ENCODE data around the gene NXN.
"Not testable (repeated sequence)": the region's sequence is repeated elsewhere in the genome, so short reads cannot be mapped to it uniquely, and the experiment has no call there.

NXN gene

DNA sequence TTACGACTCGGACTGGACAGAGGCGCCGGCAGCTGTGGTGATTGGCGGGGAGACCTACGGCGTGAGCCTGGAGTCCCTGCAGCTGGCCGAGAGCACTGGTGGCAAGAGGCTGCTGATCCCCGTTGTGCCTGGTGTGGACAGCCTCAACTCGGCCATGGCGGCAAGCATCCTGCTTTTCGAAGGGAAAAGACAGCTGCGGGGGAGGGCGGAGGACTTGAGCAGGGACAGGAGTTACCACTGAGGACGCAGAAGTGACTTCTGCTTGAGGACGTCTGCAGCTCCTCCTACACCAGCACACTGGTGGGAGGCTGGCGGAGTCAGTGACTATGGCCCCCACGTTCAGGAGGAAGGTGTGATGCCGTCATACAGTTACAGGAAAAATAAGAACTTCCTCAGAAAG, 187.7 kb downstream of the NXN start:
- DNase-seq, result no peak

DNA sequence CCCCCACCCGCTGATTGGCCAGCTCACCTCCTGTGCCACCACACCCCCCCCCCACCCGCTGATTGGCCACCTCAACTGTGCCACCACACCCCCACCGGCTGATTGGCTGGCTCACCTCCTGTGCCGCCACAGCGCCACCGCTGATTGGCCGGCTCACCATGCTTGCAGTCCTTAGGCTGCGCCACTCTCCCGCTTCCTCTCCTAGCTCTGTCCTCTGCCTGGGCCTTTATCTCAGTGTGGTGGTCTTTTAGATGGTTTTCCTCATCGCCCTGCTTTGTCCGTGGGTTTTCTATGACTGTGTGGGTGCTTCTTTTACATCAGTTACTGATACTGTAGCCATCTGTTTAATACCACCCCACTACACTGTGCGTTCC, 188.7 kb downstream of the NXN start:
- DNase-seq, result not testable (repeated sequence)

DNA sequence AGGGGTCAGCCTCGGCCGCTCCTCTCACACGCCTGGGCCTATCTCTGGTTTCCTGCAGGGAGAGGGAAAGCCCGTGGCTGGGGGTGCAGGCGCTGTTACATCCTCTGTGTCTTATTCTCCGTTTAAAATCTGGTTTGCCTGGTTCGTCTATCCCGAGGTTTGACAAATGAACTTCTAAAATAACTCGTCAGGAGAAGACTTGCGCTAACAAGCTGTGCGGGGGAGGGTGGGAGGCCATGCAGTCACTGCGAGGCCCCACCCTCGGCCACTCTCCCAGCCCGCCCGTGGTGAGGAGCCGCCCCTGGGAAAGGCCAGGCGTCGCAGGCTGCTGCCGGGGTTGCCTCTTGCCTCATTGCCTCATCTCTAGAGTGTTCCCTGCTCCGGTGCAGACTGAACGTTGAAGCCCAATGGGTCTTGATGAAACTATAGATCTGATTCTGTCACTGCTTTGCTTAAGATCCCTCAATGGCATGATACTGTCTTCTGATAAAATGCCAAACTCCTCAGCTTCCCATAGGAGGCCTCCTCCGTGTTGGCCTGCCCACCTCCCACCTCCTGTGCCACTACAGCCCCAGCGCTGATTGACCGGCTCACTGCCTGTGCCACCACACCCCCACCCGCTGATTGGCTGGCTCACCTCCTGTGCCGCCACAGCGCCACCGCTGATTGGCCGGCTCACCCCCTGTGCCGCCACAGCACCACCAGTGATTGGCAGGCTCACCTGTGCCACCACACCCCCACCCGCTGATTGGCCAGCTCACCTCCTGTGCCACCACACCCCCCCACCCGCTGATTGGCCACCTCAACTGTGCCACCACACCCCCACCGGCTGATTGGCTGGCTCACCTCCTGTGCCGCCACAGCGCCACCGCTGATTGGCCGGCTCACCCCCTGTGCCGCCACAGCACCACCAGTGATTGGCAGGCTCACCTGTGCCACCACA, 189.4 kb downstream of the NXN start:
- DNase-seq, result not testable (repeated sequence)

DNA sequence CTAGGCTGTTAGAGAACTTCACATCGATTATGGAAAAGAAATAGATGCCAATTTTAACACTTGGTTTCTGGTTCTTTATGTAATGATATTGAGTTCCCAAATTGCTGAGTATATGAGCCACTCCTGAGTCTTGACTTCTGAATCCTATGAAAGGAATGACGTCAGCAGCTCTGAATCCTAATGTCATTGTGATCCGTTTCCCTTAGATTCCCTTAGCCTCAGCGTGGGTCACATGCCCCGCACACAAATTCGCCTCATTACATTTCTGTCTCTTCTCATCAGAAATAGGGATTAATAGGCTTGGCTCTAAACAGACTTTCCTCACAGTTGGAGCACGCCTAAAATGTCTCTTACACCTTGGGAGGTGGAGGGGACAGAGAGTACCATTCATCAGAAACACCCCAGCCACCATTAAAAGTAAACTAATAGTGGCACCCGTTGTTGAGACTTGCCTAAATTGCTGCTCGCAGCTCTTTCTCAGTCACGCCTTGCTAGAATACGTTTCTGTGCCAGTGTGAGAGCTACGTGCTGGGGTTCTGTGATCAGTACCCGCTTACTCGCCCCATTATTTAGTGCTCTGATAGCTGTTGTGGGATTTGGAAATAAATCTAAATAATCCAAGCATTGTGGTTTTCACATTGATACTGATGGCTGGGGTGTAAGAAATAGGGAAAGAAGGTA, 190.3 kb downstream of the NXN start:
- DNase-seq, result no peak

DNA sequence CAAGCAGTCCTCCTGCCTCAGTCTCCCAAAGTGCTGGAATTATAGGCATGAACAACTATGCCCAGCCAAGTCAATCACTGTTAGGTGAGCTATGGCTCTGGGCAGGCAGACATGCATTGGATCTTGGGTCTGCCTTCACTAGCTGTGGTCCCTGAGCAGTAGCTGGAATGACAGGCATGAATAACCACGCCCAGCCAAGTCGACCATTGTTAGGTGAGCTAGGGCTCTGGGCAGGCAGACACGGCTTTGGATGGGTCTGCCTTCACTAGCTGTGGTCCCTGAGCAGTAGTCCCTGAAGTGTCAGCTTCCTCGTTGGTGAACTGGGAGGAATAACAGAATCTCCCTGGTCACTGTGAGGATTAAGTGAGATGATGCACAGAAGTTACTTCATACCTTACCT, 191.0 kb downstream of the NXN start:
- no peak for DNase-seq

DNA sequence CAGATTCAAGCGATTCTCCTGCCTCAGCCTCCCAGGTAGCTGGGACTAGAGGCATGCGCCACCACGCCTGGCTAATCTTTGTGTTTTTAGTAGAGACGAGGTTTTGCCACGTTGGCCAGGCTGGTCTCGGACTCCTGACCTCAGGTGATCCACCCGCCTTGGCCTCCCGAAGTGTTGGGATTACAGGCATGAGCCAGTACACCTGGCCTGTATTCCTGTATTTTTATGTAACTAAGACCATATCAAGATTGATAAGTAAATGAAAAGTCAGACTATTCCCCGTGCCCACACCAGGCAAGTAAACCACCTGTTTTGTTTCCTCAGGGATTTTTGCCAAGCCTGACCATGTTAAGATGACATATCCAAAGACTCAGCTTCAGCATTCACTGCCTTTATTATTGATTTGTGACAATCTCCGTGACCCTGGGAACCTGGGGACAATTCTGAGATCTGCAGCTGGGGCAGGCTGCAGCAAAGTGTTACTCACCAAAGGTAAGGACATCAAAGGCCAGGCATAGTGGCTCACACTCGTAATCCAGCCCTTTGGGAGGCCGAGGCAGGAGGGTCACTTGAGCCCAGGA, 191.8 kb downstream of the NXN start:
- no peak for DNase-seq

DNA sequence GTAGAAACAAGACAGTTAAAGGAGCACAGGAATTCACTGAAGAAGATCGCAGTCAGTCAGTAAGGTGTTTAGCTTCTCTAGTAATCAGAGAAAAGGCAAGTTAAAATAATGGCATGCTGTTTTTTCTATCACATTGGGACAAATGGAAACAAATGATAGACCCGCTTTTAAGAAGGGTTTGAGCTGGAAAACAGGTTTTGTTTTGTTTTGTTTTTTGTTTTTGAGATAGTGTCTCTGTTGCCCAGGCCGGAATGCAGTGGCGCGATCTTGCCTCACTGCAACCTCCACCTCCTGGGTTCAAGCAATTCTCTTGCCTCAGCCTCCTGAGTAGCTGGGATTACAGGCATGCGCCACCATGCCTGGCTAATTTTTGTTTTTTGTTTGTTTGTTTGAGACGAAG, 193.7 kb downstream of the NXN start:
- DNase-seq, result not testable (repeated sequence)

DNA sequence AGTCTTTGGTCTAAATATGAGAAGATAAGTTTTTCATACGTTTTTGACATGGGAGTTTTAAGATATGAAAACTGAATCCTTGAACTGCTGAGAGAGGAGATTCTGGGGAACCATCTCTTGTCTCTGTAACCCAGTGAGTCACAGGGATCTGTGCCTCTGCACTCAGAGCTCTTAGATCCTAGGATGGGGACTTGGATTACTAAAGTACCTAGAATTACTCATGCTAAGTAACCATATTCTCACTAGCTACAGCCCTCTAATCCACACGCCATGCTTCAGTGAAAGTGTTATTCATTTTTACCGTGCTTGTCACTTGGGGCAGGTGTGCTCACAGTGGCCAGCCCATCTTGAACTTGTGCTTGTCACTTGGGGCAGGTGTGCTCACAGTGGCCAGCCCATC, 195.4 kb downstream of the NXN start:
- no peak for DNase-seq

DNA sequence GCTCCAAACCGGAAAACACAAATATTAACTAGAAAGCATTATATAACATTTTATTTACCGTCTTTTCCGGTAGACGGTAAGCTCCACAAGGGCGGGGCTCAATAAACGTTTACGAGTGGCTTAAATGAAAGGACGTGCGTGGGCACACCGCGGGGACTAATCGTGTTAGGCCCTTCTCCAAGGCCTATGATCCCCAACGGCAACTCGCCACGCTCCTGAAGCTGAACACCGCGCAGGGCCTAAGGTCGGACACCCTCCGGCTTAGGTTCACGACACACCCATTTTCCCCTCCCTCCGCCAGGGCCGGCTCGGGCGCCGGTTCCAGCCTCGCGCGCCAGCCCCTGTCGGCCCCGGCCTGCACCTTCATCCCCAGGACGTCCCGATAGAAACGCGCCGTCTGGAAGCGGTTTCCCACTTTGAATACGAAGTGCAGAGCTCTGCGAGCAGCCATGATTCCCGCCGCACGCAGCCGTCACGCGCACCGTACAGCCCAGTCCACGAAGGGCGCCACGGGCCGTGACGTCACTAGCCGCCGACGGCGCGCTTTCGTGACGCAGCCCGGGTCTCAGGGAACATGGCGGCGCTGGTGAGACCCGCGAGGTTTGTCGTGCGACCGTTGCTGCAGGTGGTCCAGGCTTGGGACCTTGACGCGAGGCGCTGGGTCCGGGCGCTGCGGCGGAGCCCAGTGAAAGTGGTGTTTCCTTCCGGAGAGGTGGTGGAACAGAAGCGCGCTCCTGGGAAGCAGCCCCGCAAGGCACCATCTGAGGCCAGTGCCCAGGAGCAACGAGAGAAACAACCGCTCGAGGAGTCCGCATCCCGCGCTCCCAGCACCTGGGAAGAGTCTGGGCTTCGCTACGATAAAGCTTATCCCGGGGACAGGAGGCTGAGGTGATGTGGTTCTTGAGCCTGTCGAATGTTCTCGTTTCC, 197.5 kb downstream of the NXN start, which contains the start of the genes GLOD4 and MRM3:
GLOD4 (minus strand) TSS at position 476 of the 927 bp plus-strand sequence; CDS start at position 451, 25 bp downstream.
MRM3 (plus strand) TSS at position 549 of the 927 bp plus-strand sequence; CDS start at position 575, 26 bp downstream.
- peak; percentile 56 to 88 for DNase-seq

DNA sequence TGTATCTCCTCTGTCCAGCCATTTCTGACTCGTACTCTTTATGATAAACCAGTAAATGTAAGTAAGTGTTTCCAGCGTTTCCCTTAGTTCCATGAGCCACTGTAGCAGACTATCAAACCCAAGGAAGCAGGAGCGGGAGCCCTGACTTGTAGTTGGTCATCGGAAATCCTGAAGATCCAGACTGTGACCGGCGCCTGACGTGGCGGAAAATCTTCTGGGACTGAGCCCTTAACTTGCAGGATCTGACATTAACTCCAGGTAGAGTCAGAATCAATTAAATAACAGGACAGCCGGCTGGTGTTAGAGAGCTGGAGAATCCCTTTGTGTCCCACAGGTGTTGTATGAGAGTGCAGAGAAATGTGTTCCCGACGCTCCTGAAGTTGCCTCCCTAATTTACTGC, 201.5 kb downstream of the NXN start:
- no peak for DNase-seq

DNA sequence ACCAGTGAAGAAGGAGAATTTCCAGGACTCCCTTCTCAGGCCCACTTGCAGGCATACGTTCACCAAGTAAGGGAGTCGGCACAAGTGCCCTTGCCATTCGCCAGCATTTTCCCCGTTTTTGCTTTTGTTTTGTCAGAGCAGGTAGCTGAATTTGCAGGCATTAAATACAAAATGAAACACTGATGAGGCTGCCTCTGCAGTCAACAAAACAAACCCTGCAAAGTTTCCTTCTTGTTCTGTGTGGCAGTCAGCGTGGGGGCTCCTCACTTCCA, 205.3 kb downstream of the NXN start:
- no peak for DNase-seq

DNA sequence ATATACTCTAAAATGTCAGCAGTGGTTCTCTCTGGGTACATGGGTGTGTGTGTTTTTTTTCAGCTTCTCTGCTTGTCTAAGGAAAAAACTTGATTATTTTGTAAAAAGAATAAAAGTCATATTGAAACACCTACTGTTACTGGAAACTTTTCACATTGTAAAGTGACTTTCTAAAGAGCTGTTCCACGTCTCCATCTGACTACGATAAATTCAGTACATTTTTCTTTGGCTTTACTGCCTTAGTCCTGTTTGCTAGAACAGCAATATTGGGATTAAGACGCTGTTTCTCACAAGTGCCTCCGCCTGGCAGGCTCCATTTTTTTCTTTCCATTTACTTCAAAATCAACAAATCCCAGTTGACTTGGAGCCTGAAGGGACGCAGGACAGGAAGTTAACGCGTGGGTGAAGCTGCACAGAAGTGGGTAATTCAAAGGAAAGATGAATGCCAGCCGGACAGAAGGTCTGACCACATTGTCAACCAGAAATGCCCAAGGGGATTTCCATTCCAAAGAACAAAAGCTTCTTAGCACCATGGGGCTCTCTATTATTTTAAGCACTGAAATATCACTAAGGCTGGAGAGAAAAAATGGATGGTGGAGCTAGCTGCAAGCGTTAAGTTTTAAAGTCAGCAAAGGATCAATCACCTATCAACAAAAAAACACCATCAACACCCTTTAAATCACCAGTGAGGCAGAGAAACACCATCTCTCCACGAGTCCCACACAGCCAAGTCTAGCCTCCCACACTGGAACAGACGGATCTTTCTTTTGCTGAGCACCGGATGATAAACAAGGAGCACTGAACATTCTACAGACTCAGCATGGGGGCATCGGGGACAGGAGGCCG, 205.9 kb downstream of the NXN start:
- no peak for DNase-seq

DNA sequence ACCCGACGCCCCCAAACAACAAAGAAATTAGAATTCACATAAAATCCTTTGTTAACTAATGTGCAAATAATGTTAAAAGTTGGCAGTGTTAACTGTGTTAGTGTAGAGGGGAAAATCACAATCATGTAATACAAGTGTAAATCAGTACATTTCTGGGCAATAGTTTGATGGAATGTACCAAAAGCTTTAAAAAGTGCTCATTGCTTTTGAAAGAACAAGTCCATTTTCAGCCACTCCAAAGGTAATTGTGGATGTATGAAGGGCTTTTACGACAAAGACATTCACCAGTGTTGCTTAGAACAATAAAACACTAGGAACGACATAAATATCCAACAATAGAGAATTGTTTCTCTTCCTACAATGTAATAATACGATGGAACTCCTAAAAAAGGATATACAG, 206.6 kb downstream of the NXN start:
- DNase-seq, result no peak

DNA sequence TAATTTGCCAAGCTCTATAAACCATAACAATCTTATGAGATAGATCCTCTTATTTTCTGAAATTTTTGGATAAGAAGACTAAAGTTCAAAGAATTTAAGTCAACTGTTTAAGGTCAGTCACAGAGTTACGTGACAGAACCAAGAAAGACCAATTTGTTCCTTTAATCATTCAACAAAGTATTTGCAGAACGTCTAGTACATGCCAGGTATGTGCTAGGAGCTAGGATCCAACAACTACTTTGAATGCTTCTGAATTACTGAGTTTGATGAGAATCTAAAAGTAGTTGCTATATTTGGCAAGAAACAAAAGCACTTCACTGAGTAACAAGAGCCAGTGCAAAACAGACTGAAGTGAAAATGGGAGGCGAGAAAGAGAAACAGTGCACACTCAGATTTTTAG, 212.5 kb downstream of the NXN start:
- no peak for DNase-seq

DNA sequence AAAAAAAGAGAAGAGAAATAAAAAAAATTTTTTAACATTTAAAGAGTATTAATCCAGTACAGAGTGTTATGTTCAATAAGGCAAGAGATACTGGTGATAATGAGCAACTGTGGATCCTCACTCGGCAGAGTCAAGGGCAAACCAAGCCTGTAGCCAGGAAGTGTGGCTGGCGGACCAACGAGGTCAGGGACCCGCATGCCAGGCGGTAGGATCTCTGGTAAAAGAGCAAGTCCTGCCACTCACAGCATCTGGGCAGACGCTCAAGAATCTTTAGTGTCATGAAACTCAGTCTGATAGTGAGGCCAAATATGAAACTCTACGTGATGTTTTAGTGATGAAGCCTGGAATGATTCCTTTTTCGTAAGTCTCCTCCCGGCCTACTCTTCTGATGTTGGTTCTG, 219.2 kb downstream of the NXN start:
- DNase-seq, result no peak

DNA sequence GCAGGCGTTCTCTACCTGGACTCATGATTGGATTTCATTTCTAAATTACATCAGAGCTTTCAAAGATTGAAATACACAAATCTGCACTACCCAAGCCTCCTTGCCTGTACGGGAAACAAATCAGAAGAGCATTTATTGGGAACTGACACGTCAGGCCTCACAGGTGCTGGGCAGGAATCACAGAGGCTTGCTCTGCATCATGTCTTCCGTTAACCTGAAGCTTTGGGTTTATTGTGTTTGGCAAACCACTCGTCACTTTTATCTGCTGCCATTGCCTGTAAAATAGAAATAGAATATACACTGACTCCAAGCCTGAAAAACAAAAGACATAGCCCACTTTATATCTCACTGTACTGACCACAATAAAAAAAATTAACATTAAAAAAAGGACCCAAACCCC, 219.6 kb downstream of the NXN start:
- DNase-seq, result no peak

DNA sequence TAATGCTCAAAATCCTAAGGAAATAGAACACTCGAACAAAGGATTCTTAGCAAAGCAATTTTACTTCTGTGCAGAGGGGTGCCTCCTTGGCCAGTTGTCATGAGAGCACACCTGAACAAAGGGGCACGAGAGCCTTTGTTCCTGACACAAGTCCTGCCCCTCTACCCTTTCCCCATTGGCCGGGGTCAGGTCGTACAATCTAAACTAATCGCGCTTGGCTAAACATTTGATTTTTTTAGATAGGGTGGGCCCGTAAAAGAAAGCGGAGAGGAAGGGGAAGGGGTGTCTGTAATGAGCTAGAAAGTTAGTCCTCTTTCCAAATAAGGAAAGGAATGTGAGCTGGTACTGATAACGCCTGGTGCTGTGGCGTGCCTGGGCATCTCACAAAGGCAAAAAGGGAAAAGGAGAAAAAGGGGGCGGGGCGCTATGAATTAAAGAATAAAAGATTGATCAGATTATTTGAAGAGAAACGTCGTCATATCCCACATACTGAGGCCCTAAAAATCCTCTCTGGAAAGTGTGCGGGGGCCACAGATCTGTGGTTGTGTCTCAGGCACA, 223.5 kb downstream of the NXN start:
- not testable (repeated sequence) for DNase-seq

DNA sequence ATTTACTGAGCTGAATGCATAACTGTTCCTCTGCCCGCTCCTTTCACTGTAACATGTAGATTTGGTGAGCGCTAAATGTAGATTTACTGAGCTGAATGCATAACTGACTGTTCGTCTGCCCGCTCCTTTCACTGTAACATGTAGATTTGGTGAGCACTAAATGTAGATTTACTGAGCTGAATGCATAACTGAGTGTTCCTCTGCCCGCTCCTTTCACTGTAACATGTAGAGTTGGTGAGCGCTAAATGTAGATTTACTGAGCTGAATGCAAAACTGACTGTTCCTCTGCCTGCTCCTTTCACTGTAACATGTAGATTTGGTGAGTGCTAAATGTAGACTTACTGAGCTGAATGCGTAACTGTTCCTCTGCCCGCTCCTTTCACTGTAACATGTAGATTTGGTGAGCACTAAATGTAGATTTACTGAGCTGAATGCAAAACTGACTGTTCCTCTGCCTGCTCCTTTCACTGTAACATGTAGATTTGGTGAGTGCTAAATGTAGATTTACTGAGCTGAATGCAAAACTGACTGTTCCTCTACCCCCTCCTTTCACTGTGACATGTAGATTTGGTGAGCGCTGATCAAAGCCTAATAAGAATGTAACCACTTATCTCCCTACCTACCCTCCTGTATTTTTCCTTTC, 224.1 kb downstream of the NXN start:
- not testable (repeated sequence) for DNase-seq

DNA sequence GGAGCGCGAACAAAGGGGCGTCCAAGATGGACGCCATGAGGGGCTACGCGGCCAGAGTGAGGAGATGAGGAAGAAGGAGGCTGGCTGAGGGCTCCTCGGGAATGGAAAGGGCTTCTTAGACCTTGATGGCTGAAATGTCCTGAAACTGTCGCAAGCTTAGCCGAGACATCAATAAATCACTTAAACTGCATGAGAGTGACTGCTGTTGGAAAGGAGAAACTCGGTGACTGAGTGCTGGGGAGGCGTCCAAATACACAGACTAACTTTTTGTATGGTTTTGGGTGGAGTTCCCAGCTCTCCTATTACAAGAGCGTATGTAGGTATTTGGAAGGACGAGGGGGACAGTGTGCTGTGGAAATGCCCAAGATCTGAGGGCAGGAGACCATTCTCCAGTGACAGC, 226.2 kb downstream of the NXN start:
- DNase-seq, result no peak

DNA sequence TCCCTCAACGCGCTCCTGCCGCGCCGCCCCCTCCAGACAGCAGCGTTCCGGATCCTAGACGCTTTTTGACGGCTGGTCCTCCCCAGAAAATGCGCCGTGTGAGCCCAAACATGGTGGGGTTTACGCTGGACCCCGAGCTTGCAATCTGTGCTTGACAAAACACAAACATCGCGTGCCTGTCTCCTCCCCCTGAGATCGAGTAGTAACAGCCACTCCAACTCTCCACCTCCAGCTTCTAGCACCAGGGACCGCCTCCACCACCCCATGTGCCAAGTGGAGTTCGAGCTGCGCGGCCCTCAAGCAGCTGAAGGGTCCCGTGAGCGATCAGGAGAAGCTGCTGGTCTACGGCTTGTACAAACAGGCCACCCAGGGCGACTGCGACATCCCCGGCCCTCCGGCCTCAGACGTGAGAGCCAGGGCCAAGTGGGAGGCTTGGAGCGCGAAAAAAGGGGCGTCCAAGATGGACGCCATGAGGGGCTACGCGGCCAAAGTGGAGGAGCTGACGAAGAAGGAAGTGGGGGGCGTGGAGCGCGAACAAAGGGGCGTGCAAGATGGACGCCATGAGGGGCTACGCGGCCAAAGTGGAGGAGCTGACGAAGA, 226.9 kb downstream of the NXN start:
- peak in 1 of 2 experiments; percentile 26 for DNase-seq

All from NCI-H1930 (cell line).